Mesothelial cell of epicardium (in vitro differentiated cells): ENCODE measurements around the gene MUSTN1. TPM values are rescaled to one million over a fixed set of nuclear protein-coding genes. Genes with fewer than 3 reads are reported as not detected.

ENCODE experiments used
- DNase-seq, 2 experiments: peaks; one replicate each; pipeline ENCODE4 v3.0.0; 2021; ENCODE audit warnings: low spot score in 2 of 2; ENCODE audit not compliant: unreplicated experiment in 2 of 2
- H3K27ac Mint-ChIP-seq: 2 replicates; pipeline ENCODE4 v1.8.0; 2021; ENCODE audit warnings: mixed read lengths
- H3K27me3 Mint-ChIP-seq: 2 replicates; pipeline ENCODE4 v1.8.0; 2021; ENCODE audit warnings: low read depth, mixed read lengths
- H3K36me3 Mint-ChIP-seq: 2 replicates; pipeline ENCODE4 v1.8.0; 2021; ENCODE audit warnings: mixed read lengths
- H3K4me1 Mint-ChIP-seq: 2 replicates; pipeline ENCODE4 v1.8.0; 2021; ENCODE audit warnings: mixed read lengths
- H3K4me3 Mint-ChIP-seq: 2 replicates; pipeline ENCODE4 v1.8.0; 2021; ENCODE audit warnings: mild to moderate bottlenecking, moderate library complexity, mixed read lengths
- H3K9me3 Mint-ChIP-seq: 2 replicates; pipeline ENCODE4 v1.8.0; 2021; ENCODE audit warnings: mixed read lengths
- CTCF ChIP-seq: fragments of 200-600 bp; sonication (generic); IDR thresholded peaks from one replicate; pipeline ENCODE4 v1.5.0; 2021; ENCODE audit warnings: antibody characterized with exemption; ENCODE audit not compliant: unreplicated experiment
- total RNA-seq: library from RNA; stranded (reverse); gene quantifications from 3 replicates; pipeline ENCODE4 v1.2.1, GENCODE V29; 2021

MUSTN1 gene
- total RNA-seq, 1 donor from 2014 or later, result 1.0 TPM

GRCh38 chr3:52788890-52789745, 45.7 kb downstream of the MUSTN1 start:
- no peaks in the 10 kb centered on the region for H3K4me1 Mint-ChIP-seq
- no peak for DNase-seq
- H3K27ac Mint-ChIP-seq, result no peak overlapping the region
- H3K36me3 Mint-ChIP-seq, result no peaks in the 10 kb centered on the region
- TF ChIP-seq CTCF, result no peak
- H3K9me3 Mint-ChIP-seq, result no peaks in the 10 kb centered on the region
- no peak overlapping the region for H3K4me3 Mint-ChIP-seq
- peaks cover 3% of the 10 kb centered on the region for H3K27me3 Mint-ChIP-seq

GRCh38 chr3:52787672-52788625, 46.9 kb downstream of the MUSTN1 start:
- H3K9me3 Mint-ChIP-seq, result no peaks in the 10 kb centered on the region
- TF ChIP-seq CTCF, result no peak
- H3K4me3 Mint-ChIP-seq, result no peak overlapping the region
- no peak for DNase-seq
- no peaks in the 10 kb centered on the region for H3K4me1 Mint-ChIP-seq
- H3K27ac Mint-ChIP-seq, result no peak overlapping the region
- peaks cover 12% of the 10 kb centered on the region for H3K27me3 Mint-ChIP-seq
- H3K36me3 Mint-ChIP-seq, result no peaks in the 10 kb centered on the region

GRCh38 chr3:52787246-52787645, 47.6 kb downstream of the MUSTN1 start:
- TF ChIP-seq CTCF, result no peak
- H3K9me3 Mint-ChIP-seq, result no peaks in the 10 kb centered on the region
- no peaks in the 10 kb centered on the region for H3K36me3 Mint-ChIP-seq
- DNase-seq, result no peak
- no peak overlapping the region for H3K4me3 Mint-ChIP-seq
- peaks cover 19% of the 10 kb centered on the region for H3K27me3 Mint-ChIP-seq
- no peak overlapping the region for H3K27ac Mint-ChIP-seq
- H3K4me1 Mint-ChIP-seq, result no peaks in the 10 kb centered on the region

- Mint-ChIP-seq H3K27me3 (peaks cover 26% of the 10 kb centered on the region), H3K4me1 (no peaks in the 10 kb centered on the region), H3K9me3 (no peaks in the 10 kb centered on the region), H3K36me3 (no peaks in the 10 kb centered on the region), H3K27ac (no peak overlapping the region), H3K4me3 (no peak overlapping the region)
- DNase-seq, result no peak
- TF ChIP-seq CTCF, result no peak
These were observed 48.2 kb downstream of the MUSTN1 start for GRCh38 chr3:52786330-52787215.
